Measurements from ENCODE around the gene DECR2.
"Not testable (repeated sequence)": the region's sequence is repeated elsewhere in the genome, so short reads cannot be mapped to it uniquely, and the experiment has no call there.

DECR2 gene

DNA sequence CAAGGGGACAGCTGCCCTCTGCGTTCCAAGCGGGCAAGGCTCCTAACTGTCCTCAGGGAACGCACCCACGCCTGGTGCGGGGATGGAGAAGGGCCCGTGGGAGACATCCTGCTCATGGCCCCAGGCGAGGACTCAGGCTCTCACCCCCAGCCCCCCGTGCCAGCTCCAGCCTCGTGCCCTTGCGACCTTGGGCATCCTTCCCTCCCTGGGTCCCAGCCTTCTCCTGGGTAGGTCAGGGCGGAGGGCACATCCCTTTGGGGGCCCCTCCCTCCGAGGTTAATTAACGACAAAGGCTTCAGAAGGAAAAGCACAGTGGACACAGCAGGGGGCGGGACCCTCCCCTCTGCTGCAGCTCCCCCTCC lies 22.9 kb upstream of the DECR2 start:
- no peak for DNase-seq (ENCODE audit: low read depth in 1 of 2, low spot score in 1 of 2)

DNA sequence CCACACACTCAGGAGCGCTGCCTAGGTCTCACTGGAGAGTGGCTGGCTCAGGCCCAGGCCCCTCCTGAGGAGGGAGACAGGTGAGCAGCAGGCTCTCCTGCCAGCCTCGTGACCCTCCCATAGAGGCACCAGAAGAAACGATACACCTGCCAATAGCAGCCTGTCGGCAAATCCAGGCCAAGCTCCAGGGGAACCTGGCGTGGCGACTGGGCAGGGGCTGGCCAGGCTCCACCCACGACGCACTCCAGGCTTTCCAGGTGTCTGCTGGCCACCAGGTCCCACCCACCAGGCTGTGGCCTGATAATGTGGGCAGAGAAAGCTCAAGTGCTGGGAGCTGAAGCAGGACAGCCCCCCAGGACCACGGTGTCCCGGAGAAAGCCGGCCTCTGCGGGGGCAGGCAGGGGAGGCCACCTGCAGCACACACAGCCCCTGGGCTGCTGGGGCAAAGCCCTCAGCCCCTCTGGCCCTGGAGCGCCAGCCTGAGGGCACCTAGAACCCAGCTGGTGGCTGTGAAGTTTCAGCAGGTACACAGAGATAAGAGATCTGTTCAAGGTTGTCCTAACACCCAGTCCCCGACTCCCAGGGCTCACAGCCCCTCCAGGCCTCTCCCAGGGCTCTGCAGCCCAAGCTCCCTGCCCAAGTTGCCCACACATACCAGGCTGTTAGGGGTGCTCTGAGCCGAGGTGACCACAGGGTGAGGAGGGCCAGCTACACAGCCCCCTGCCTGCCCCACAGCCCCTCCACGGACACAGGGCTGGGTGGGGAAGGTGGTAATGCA lies 22.3 kb upstream of the DECR2 start:
- DNase-seq (ENCODE audit: low read depth in 1 of 2, low spot score in 1 of 2) = no peak

DNA sequence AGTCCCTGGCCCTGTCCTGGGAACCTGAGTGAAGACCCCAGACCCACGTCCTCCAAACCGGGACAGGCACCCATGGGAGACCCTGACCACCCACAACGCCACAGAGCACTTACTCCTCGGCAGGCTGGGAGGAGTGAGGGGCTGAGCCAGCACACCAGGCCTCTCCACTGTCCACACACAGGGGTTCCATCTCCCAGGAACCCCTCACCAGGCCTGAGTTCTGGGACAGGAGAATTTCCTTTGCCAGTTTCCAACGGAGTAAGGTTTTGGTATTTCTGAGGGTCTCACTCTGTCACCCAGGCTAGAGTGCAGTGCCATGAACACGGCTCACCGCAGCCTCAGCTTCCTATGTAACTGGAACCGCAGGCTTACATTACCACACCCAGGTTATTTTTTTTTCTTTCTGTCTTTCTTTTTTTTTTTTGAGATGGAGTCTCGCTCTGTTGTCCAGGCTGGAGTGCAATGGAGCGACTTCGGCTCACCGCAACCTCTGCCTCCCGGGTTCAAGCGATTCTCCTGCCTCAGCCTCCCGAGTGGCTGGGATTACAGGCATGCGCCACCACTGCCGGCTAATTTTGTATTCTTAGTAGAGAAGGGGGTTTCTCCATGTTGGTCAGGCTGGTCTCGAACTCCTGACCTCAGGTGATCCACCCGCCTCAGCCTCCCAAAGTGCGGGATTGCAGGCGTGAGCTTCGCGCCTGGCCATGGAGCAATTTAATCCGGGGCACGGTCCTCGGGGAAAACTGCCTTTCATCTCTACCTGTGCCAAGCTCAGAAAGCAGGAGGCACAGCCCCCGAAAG lies 21.5 kb upstream of the DECR2 start:
- no peak for DNase-seq (ENCODE audit: low read depth in 1 of 2, low spot score in 1 of 2)

DNA sequence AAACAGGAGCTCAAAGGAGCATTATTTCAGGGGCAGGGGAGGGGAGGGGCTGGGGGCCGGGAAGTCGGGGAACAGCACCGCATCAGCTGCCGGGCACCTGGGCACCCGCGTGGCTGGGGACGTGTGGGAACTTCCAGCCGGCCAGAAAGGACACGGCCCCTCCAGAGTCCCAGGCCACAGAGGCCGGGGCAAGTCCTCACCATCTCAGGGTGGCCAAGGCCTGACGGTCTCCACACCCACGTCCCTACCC lies 21.0 kb upstream of the DECR2 start:
- DNase-seq (ENCODE audit: low read depth in 1 of 2, low spot score in 1 of 2) = no peak

DNA sequence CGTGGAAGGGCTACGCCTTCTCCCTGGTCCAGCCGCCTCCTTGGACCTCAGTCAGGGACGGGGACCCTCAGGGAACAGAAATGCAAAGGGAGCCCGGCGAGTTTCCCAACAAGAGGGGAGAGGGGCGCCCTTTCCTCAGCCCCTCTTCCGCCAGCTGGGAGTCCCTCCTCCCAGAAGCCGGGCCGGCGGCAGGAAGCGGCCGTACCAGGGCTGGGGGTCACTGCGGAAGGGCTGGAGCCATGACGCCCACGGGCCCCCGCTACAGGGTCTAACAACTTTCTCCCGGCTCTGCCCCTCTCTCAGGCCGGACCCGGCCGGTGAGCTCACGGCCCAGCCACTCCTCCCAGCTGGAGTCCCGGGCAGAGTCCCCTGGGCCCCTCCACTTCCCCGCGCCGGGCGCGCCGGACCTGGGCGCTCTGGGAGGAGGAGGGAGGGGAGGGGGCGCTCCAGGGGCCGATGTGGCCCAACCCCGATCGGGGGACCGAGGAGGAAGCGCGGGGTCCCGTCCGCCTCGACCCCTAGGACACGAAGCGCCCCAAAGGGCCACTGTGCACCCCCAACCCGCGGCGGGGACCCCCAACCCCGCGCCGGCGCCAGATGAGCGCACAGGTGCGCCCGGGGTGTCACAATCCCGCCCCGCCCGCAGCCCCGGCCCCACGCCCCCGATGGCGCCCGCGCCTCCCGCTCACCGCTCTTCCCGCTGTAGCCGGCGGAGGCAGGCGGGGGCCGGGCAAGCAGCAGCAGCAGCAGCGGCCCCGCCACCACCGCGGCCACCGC lies 20.5 kb upstream of the DECR2 start:
- DNase-seq (ENCODE audit: low read depth in 1 of 2, low spot score in 1 of 2) = no peak

DNA sequence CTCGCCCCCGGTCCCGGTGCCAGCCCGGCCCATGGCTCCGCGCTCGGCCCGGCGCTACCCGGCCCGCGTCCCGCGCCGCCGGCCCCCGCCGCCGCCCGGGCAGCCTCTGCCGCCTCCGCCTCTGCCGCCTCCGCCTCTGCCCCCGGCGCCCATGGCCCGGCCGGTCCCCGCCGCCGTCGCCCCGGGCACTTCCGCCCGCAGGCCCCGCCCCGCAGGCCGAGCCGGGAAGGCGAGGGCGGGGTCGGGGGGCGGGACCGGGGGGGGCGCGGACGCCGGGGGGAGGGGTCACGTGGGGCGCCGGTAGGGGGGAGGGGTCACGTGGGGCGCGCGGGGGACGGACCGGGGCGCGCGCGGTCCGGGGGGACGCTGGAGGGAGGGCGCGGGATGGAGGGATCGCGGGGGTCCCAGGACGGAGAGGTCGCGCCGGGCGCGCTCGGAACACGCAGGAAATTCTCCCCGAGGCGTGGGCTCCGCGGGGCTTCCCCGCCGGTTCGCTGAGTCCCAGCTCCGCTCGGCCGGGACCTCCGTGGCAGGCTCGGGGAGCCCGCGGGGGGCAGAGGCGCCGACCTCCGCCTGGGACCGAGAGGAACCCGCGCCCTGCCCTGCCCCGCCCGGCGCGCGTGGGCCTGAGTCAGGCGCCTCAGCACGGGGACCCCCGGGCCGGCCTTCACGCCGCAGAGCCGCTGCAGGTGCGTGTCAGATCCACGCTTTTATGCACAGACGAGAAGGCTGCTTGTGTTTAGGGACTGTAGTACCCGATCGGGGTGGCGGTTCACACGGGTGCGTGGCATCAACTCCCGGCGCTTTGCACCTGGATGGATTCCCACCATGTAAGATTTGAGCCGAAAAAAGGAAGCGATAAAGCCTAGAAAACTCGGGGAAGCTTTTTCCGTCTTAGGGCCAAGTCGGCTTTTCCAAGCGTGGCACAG lies 19.6 kb upstream of the DECR2 start, which contains the start of gene PGAP6:
PGAP6 (minus strand) TSS at position 190 of the 929 bp plus-strand sequence; CDS start at position 33, 157 bp downstream.
- peak; percentile 28 to 51 for DNase-seq (ENCODE audit: low read depth in 1 of 2, low spot score in 1 of 2)

DNA sequence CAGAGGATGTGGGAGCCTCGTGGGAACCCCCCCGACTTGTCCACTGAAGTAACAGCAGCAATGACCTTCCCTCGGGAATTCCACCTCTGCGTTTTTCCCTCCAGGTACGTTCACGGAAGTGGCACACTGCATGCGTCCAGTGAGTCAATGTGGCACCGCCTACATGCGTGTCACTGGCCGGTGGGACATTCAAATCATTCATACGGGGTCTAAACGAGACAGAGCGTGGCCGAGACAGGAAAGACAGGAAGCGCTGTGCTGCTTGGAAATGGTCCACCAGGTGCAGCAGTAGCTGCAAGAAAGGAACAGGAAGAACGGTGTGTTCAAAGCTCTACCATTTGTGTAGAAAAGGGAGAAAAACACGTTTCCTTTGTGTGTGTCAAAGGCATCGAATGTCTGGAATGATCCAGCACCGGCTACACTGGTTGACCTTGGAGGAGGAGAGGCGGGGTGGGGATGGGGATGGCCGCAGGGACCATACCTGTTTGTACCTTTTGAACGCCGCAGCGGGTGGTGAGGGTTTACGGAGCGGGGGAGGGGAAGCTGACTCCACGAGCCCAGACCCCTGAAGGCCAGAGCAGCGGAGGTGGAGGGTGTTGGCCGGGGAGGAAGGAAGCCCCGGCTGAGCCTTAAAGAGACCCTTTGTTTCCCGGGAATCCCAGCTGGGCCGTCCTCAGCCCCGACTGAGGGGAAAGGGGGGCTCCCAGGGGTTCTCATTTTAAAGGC lies 18.2 kb upstream of the DECR2 start:
- no peak for DNase-seq (ENCODE audit: low read depth in 1 of 2, low spot score in 1 of 2)

DNA sequence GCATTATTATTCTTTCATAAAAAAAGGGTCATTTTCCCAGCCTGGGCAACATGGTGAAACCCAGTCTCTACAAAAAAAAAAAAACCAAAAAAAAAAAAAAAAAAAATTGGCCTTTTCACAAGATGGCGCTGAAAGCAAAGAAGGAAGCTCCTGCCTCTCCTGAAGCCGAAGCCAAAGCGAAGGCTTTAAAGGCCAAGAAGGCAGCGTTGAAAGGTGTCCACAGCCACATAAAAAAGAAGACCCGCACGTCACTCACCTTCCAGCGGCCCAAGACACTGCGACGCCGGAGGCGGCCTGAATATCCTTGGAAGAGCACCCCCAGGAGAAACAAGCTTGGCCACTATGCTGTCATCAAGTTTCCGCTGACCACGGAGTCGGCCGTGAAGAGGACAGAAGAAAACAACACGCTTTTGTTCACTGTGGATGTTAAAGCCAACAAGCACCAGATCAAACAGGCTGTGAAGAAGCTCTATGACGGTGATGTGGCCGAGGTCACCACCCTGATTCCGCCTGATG lies 15.0 kb upstream of the DECR2 start:
- DNase-seq (ENCODE audit: low read depth in 1 of 2, low spot score in 1 of 2) = no peak

DNA sequence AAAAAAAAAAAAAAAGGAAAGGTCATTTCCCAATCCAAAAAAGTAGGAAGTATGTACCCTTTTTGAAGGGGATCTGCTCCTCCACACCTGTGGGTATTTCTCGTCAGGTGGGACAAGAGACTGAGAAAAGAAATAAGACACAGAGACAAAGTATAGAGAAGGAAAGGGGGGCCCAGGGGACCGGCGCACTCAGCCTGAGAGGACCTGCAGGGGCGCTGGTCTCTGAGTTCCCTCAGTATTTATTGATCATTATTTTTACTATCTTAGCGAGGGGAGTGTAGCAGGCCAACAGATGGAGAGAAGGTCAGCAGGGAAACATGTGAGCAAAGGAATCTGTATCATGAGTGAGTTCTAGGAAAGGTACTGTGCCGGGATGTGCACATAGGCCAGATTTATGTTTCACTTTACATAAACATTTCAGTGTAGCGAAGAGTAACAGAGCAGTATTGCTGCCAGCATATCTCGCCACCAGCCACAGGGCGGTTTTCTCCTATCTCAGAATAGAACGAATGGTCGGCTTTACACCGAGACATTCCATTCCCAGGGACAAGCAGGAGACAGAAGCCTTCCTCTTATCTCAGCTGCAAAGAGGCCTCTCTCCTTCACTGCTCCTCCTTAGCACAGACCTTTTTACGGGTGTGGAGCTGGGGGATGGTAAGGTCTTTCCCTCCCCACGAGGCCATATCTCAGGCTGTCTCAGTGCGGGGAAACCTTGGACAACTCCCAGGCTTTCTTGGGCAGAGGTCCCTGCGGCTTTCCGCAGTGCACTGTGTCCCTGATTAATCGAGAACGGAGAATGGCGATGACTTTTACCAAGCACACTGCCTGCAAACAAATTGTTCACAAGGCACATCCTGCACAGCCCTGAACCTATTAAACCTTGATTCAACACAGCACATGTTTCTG lies 13.7 kb upstream of the DECR2 start:
- DNase-seq (ENCODE audit: low read depth in 1 of 2, low spot score in 1 of 2) = not testable (repeated sequence)

DNA sequence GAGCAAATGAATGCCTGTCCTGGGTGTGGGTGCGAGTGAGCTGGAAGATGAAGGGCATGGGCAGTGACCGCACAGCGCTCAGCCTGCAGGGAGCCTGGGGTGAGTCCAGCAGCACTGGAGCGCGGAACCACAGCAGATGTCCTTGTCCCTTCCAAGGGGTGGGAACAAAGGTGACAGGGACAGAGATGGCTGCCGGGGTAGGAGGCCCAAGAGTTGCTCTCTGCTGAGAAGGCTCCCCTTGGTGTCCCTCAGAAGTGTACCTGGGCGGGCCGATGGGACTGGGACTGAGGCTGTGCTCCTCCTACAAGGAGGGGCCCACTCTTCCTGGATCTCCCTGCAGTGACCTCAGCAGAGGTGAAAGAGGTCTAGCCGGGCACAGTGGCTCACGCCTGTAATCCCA lies 12.3 kb upstream of the DECR2 start:
- no peak for DNase-seq (ENCODE audit: low read depth in 1 of 2, low spot score in 1 of 2)

DNA sequence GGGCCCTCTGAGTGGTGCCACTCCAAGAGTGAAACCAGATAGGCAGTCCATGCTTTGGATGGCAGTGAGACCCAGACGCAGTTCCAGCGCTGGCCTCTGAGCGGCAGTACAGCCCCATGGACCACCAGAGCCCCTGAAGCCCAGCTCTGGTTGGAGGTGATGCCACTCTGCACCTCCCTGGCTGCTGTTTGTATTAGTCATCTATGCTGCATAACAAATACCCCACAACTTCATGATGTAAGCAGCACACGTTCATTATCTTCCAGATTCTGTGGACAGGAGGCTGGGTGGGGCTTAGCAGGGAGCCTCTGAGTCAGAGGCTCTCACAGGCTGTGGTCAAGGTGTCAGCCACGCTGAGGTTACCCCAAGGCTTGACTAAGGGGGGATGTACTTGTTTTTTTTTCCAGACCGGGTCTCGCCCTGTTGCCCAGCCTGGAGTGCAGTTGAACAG lies 9.8 kb upstream of the DECR2 start:
- DNase-seq (ENCODE audit: low read depth in 1 of 2, low spot score in 1 of 2) = peak; percentile 58 to 68

DNA sequence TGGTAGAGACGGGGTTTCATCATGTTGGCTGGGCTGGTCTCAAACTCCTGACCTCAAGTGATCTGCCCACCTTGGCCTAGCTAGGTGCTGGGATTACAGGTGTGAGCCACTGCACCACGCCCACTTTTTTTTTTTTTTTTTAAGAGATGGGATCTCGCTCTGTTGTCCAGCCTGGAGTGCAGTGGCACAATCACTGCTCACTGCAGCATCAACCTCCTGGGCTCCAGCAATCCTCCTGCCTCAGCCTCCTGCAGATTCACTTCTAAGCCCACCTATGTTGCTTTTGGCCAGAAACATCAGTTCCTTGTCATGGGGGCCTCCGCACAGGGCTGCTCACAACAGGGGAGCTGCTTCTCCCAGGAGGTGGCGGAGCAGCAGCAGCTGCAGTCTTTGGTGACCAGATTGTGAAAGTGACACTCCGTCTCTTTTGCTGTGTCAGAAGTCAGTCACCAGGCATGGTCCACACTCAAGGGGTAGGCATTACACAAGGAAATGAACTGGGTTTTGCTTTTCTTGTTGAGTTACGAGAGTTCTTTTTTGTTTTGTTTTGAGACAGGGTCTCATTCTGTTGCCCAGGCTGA lies 9.1 kb upstream of the DECR2 start:
- DNase-seq (ENCODE audit: low read depth in 1 of 2, low spot score in 1 of 2) = no peak

DNA sequence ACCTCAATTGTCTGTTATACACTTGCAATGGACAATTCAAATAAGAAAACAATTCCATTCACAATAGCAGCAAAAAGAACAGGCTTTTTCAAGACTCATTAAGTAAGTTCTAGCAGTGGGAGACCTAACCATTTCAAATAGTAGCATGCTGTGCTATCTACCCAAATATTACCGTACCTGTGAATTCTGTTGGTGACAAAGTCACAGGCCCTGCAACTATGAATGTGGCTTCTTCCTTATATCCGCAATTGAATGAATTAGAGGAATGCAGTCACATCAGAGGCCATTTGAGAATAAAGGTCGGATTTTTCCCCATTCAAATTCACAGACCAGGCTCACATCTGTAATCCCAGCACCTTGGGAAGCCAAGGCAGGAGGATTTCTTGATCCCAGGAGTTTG lies 5.5 kb upstream of the DECR2 start:
- DNase-seq (ENCODE audit: low read depth in 1 of 2, low spot score in 1 of 2) = no peak

DNA sequence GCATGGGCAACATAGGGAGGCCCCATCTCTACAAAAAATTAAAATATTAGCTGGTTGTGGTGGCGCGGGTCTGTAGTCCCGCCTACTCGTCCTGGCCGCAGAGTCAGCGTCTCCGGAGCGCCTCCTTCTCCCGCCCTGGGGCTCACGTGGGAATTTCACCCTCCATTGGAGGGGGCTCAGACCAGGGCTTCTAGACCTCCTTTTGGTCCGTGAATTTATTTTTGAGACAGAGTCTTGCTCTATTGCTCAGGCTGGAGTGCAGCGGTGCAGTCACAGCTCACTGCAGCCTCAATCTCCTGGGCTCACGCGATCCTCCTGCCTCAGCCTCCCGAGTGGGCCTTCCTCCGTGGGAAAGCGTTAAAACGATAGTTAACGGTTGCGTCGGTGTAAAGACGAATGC lies 5.1 kb upstream of the DECR2 start:
- no peak for DNase-seq (ENCODE audit: low read depth in 1 of 2, low spot score in 1 of 2)

DNA sequence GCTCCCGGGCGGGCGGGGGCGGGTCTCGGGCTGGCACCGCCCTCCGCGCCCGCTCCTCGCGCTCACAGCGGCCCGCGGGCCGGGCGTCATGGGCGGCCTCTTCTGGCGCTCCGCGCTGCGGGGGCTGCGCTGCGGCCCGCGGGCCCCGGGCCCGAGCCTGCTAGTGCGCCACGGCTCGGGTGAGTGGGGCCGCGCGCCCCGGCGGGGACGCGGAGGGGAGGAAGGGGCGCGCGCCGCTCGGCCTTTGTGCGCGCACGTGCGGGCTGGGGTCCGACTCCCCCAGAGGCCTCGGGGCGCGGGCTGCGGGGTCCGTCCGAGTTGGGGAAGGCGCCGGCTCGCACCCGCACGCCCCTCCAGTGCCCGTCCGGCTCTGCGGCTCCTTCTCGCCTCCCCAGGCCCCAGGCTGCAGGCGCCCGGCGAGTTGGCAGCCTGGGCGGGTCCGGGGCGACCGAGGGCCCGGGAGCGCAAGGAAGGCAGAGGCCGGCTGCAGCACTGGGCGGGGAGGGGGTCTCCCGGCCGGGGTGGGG lies 4.5 kb upstream of the DECR2 start, which contains the start of gene NME4:
NME4 (plus strand) TSS at position 65 of the 527 bp plus-strand sequence; CDS start at position 89, 24 bp downstream.
- no peak for DNase-seq (ENCODE audit: low read depth in 1 of 2, low spot score in 1 of 2)

DNA sequence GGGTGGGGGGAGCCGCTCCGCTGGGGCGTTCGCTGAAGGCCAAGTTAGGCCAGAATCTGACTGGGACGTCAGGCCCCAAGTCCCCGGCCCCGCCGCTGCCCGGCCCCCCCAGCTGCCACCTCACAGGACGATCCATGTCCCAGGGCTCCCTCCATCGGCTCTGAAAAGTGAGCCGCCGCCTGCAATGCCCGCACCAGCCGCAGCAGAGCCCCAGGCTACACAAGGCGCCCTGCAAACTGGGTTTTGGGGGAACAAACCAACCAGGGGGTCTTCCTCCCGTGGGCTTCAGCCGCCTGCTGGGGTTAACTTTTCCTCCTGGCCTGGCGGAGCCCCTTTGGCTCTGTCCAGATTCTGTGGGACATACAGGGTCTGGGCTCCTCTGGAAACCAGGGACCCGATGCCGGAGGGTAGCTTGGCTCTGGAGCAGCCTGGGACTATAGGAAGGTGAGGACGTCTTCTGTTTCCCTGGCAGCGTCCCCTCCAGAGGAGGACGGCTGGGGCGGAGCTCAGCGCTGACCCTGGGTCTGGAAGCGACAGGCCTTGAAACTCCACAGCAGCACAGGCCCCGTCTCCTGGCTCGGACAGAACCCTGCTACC lies 3.9 kb upstream of the DECR2 start:
- no peak for DNase-seq (ENCODE audit: low read depth in 1 of 2, low spot score in 1 of 2)

DNA sequence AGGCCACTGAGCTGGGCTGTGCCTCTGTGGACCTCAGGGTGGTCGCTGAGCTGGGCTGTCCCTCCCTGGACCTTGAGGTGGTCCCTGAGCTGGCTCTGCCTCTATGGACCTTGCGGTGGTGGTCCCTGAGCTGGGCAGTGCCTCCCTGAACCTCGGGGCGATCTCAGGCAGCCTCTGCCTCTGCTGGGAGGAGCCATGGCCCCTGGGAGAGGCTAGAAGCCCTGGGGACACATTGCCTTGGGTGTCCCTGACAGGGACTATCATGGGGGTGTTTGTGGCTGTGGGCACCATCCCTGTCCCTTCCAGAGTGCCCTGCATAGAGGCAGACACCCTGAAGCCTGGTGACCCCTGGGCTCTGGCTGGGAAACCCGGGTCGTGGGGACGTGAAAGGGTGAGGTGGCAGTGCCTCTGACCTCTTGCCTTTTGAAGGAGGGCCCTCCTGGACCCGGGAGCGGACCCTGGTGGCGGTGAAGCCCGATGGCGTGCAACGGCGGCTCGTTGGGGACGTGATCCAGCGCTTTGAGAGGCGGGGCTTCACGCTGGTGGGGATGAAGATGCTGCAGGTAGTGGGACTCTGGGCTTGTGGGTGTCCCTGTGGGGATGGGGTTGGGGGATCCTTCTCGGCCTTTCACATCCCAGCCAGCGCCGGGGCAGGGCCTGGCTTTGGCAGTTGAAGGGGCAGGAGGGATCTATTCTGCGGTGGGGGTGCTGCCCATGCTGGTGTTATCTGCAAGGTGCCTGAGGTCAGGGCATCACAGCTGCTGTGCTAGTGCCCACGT lies 2.9 kb upstream of the DECR2 start:
- no peak for DNase-seq (ENCODE audit: low read depth in 1 of 2, low spot score in 1 of 2)
